GM15510 (cell line): ENCODE measurements around the gene DNAJA2.

ENCODE experiments used
- POLR2A ChIP-seq: IDR thresholded peaks from 3 replicates; pipeline ENCODE4 v1.6.1; 2011; ENCODE audit warnings: borderline replicate concordance; ENCODE audit not compliant: insufficient read length; ENCODE audit errors: extremely low read depth

Gene DNAJA2

GRCh38 chr16:46950009-46950408, 23.5 kb downstream of the DNAJA2 start:
- TF ChIP-seq POLR2A, result no peak

GRCh38 chr16:46949241-46949892, 24.1 kb downstream of the DNAJA2 start:
- TF ChIP-seq POLR2A, result no peak

- TF ChIP-seq POLR2A, result no peak
These were observed 24.8 kb downstream of the DNAJA2 start for GRCh38 chr16:46948548-46949166.

GRCh38 chr16:46947900-46948547, 25.4 kb downstream of the DNAJA2 start:
- TF ChIP-seq POLR2A, result no peak

GRCh38 chr16:46937536-46937935, 35.9 kb downstream of the DNAJA2 start:
- TF ChIP-seq POLR2A, result no peak

- TF ChIP-seq POLR2A, result no peak
These were observed 40.7 kb downstream of the DNAJA2 start for GRCh38 chr16:46932802-46933201.

GRCh38 chr16:46930861-46931260, 42.6 kb downstream of the DNAJA2 start:
- no peak for TF ChIP-seq POLR2A

GRCh38 chr16:46929378-46930332, 43.8 kb downstream of the DNAJA2 start:
- TF ChIP-seq POLR2A, result no peak

- no peak for TF ChIP-seq POLR2A
These were observed 44.7 kb downstream of the DNAJA2 start for GRCh38 chr16:46928811-46929210.

- TF ChIP-seq POLR2A, result no peak
These were observed 46.2 kb downstream of the DNAJA2 start for GRCh38 chr16:46927273-46927672.

GRCh38 chr16:46926470-46927225, 46.8 kb downstream of the DNAJA2 start:
- no peak for TF ChIP-seq POLR2A

- no peak for TF ChIP-seq POLR2A
These were observed 49.1 kb downstream of the DNAJA2 start for GRCh38 chr16:46924402-46924801.

GRCh38 chr16:46923513-46924295, 49.8 kb downstream of the DNAJA2 start:
- no peak for TF ChIP-seq POLR2A
